ENCODE data around the gene CFAP70. TPM values are rescaled to one million over a fixed set of nuclear protein-coding genes. Genes with fewer than 3 reads are reported as not detected.
A peak's percentile ranks its signal among the peaks of the same experiment; 100 is the strongest.
"Not testable (repeated sequence)": the region's sequence is repeated elsewhere in the genome, so short reads cannot be mapped to it uniquely, and the experiment has no call there.

Gene CFAP70
- total and polyA plus RNA-seq, 5 experiments from 2014 or later: 0.31 to 9.0 (median 0.50) TPM

DNA sequence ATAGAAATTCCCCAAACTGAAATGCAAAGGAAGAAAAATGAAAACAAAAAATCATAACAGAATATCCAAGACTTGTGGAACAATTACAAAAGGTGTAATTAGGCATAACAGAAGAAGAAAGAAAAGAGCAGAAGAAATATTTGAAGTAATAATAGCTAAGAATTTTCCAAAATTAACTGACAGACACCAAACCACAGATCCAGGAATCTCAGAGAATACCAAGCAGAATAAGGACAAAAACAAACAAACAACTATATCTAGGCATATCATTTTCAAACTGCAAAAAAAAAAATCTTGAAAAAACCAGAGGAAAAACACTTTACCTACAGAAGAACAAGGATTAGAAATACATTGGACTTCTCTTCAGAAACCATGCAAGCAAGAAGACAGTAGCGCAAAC is 25.5 kb downstream of the CFAP70 start:
- no peak overlapping the region for H3K4me3 Mint-ChIP-seq
- no peaks in the 10 kb centered on the region for H3K4me1 Mint-ChIP-seq
- DNase-seq: no peak
- peaks cover 0 to 4% (median 3%) of the 10 kb centered on the region in 3 donors for H3K36me3 Mint-ChIP-seq
- no peak for ATAC-seq
- no peak overlapping the region for H3K27ac Mint-ChIP-seq
- POLR2A ChIA-PET: no interaction called here
- H3K27me3 Mint-ChIP-seq: no peaks in the 10 kb centered on the region
- no peaks in the 10 kb centered on the region for H3K9me3 Mint-ChIP-seq

- no peak for DNase-seq
- Mint-ChIP-seq H3K9me3 (no peaks in the 10 kb centered on the region), H3K36me3 (peaks cover 0 to 7% (median 4%) of the 10 kb centered on the region in 3 donors), H3K4me1 (no peaks in the 10 kb centered on the region), H3K27me3 (no peaks in the 10 kb centered on the region), H3K4me3 (no peak overlapping the region), H3K27ac (peak overlapping the region in 1 of 10 donors; percentile 20)
- ATAC-seq: no peak
- POLR2A ChIA-PET: no interaction called here
These were observed 26.3 kb downstream of the CFAP70 start for GRCh38 chr10:73332379-73332778.

DNA sequence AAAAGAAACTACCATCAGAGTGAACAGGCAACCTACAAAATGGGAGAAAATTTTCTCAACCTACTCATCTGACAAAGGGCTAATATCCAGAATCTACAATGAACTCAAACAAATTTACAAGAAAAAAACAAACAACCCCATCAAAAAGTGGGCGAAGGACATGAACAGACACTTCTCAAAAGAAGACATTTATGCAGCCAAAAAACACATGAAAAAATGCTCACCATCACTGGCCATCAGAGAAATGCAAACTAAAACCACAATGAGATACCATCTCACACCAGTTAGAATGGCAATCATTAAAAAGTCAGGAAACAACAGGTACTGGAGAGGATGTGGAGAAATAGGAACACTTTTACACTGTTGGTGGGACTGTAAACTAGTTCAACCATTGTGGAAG is 30.1 kb downstream of the CFAP70 start:
- H3K9me3 Mint-ChIP-seq, H3K4me3 Mint-ChIP-seq, ATAC-seq, H3K36me3 Mint-ChIP-seq, H3K4me1 Mint-ChIP-seq, H3K27me3 Mint-ChIP-seq, H3K27ac Mint-ChIP-seq, DNase-seq, POLR2A ChIA-PET: not testable (repeated sequence)

GRCh38 chr10:73325290-73325689 is 33.4 kb downstream of the CFAP70 start:
- H3K36me3 Mint-ChIP-seq: peaks cover 0 to 14% (median 7%) of the 10 kb centered on the region in 3 donors
- ATAC-seq, H3K4me1 Mint-ChIP-seq, H3K27ac Mint-ChIP-seq, DNase-seq, H3K9me3 Mint-ChIP-seq, POLR2A ChIA-PET, H3K4me3 Mint-ChIP-seq, H3K27me3 Mint-ChIP-seq: not testable (repeated sequence)

GRCh38 chr10:73323582-73323981 is 35.1 kb downstream of the CFAP70 start:
- ATAC-seq, H3K9me3 Mint-ChIP-seq, H3K4me1 Mint-ChIP-seq, POLR2A ChIA-PET, H3K4me3 Mint-ChIP-seq, H3K27me3 Mint-ChIP-seq, DNase-seq: not testable (repeated sequence)
- Mint-ChIP-seq H3K27ac (peak overlapping the region in 1 of 10 donors; percentile 33), H3K36me3 (peaks cover 9 to 24% (median 12%) of the 10 kb centered on the region in 3 donors)

GRCh38 chr10:73310475-73310874 is 48.2 kb downstream of the CFAP70 start:
- Mint-ChIP-seq H3K4me3 (no peak overlapping the region), H3K27me3 (peaks cover 0 to 2% (median 0%) of the 10 kb centered on the region in 5 donors), H3K27ac (no peak overlapping the region), H3K4me1 (no peaks in the 10 kb centered on the region), H3K9me3 (peaks cover 4 to 23% (median 19%) of the 10 kb centered on the region in 9 donors), H3K36me3 (peaks cover 12 to 22% (median 20%) of the 10 kb centered on the region in 3 donors)
- ATAC-seq (no peak), DNase-seq (no peak)
- POLR2A ChIA-PET: no interaction called here

DNA sequence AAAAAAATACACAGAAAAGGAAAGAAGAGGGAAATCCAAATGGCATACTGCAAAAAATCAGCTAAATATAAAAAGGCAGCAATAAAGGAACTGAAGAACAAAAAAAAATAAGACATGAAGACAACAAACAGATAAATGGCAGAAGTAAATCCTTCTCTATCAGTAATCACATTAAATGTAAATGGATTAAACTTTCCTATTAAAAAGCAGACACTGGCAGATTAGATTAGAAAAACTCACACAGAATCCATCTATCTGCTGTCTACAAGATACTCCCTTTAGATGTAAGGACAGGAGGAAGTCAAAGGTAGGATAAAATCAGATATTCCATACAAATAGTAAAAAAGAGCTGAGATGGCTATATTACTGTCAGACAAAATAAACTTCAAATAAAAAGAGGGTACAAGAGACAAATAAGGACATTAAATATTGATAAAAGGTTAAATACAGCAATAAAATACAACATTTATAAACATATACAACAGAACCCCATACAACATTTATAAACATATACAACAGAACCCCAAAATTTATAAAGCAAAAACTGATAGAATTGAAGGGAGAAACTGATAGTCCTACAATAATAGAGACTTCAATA is 51.4 kb downstream of the CFAP70 start:
- Mint-ChIP-seq H3K4me1 (no peaks in the 10 kb centered on the region), H3K27me3 (peaks cover 0 to 2% (median 0%) of the 10 kb centered on the region in 5 donors), H3K27ac (no peak overlapping the region), H3K36me3 (peaks cover 14 to 26% (median 21%) of the 10 kb centered on the region in 3 donors), H3K4me3 (no peak overlapping the region), H3K9me3 (peaks cover 4 to 26% (median 19%) of the 10 kb centered on the region in 9 donors)
- DNase-seq: no peak
- POLR2A ChIA-PET: no interaction called here
- ATAC-seq: no peak

- DNase-seq (no peak), ATAC-seq (no peak)
- Mint-ChIP-seq H3K4me1 (no peaks in the 10 kb centered on the region), H3K9me3 (peaks cover 4 to 26% (median 19%) of the 10 kb centered on the region in 9 donors), H3K4me3 (no peak overlapping the region), H3K27ac (no peak overlapping the region), H3K36me3 (peaks cover 14 to 26% (median 21%) of the 10 kb centered on the region in 3 donors), H3K27me3 (peaks cover 0 to 2% (median 0%) of the 10 kb centered on the region in 5 donors)
- POLR2A ChIA-PET: no interaction called here
These were observed 52.4 kb downstream of the CFAP70 start for GRCh38 chr10:73306171-73306708.

DNA sequence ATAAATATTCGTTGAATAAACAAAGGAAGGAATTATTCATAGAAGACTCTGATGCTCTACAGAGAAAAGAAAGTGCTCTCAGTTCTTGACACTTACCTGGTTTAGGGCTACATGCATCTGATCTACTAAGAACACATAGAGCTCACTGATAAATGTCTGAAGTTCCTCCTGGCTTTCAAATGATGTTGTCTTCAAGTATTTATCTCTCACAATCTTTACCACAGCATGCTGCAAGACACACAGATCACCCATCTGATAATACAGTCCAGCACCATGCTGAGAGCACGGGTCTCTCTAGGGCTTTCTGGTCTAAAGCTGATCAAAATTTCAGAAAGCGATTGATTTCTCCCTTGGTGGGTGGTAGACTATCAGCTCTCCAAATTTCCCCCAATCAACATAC is 61.7 kb downstream of the CFAP70 start:
- Mint-ChIP-seq H3K27ac (no peak overlapping the region), H3K9me3 (no peaks in the 10 kb centered on the region), H3K27me3 (peaks cover 0 to 3% (median 0%) of the 10 kb centered on the region in 5 donors), H3K36me3 (peaks cover 2 to 4% (median 3%) of the 10 kb centered on the region in 3 donors), H3K4me3 (no peak overlapping the region), H3K4me1 (no peaks in the 10 kb centered on the region)
- POLR2A ChIA-PET: no interaction called here
- DNase-seq (no peak), ATAC-seq (no peak)

DNA sequence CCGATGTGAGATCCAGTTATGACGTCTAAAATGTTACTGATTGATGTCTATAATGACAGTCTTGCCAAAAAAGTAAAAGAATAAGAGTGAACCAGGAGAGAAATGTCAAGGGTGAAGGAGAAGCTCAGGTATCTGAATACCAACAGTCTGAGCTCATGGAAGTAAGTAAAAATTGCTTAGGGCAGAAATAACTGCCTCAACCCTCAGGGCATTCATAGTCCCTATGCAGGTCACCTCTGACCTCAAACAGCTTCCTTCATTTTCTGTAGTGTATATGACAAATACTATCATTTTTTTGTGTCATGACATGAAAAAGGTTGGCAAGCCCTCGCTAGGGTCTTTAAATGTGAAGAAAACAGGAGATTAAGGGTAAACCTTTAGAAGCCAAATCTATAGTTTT is 65.2 kb downstream of the CFAP70 start:
- ATAC-seq (no peak), DNase-seq (no peak)
- Mint-ChIP-seq H3K36me3 (peaks cover 18 to 19% (median 18%) of the 10 kb centered on the region in 3 donors), H3K27ac (no peak overlapping the region), H3K4me1 (no peaks in the 10 kb centered on the region), H3K4me3 (no peak overlapping the region), H3K9me3 (peaks cover 0 to 14% (median 4%) of the 10 kb centered on the region in 9 donors), H3K27me3 (peaks cover 0 to 3% (median 0%) of the 10 kb centered on the region in 5 donors)
- POLR2A ChIA-PET: no interaction called here

GRCh38 chr10:73289958-73290357 is 68.7 kb downstream of the CFAP70 start:
- Mint-ChIP-seq H3K36me3 (peaks cover 15 to 21% (median 15%) of the 10 kb centered on the region in 3 donors), H3K27ac (no peak overlapping the region), H3K27me3 (no peaks in the 10 kb centered on the region), H3K4me1 (no peaks in the 10 kb centered on the region), H3K9me3 (peaks cover 0 to 14% (median 4%) of the 10 kb centered on the region in 9 donors), H3K4me3 (no peak overlapping the region)
- no peak for DNase-seq
- no peak for ATAC-seq
- POLR2A ChIA-PET: no interaction called here

- POLR2A ChIA-PET: interaction anchor here (0.6 kb wide), 1 partner anchor 112 kb away, joined by 4 read pairs; no protein-coding TSS in a partner anchor
These were observed 71.2 kb downstream of the CFAP70 start for GRCh38 chr10:73287441-73287840.

GRCh38 chr10:73281097-73281496 is 77.6 kb downstream of the CFAP70 start:
- ATAC-seq (no peak), DNase-seq (no peak)
- Mint-ChIP-seq H3K27ac (no peak overlapping the region), H3K9me3 (no peaks in the 10 kb centered on the region), H3K27me3 (peaks cover 0 to 4% (median 0%) of the 10 kb centered on the region in 5 donors), H3K36me3 (no peaks in the 10 kb centered on the region), H3K4me3 (no peak overlapping the region), H3K4me1 (no peaks in the 10 kb centered on the region)
- POLR2A ChIA-PET: no interaction called here

More at GRCh38 chr10:73287441-73287840, 71.2 kb downstream of the CFAP70 start:
- H3K36me3 Mint-ChIP-seq: peaks cover 15 to 20% (median 15%) of the 10 kb centered on the region in 3 donors
- peak overlapping the region in 1 of 10 donors; percentile 22 for H3K27ac Mint-ChIP-seq
- no peak for DNase-seq
- ATAC-seq: no peak
- no peaks in the 10 kb centered on the region for H3K27me3 Mint-ChIP-seq
- H3K4me3 Mint-ChIP-seq: no peak overlapping the region
- no peaks in the 10 kb centered on the region for H3K4me1 Mint-ChIP-seq
- H3K9me3 Mint-ChIP-seq: peaks cover 0 to 14% (median 4%) of the 10 kb centered on the region in 9 donors

All from naive thymus-derived CD8-positive, alpha-beta T cell (primary cell).